Measurements from ENCODE around the gene NUDCD3. TPM values are rescaled to one million over a fixed set of nuclear protein-coding genes. Genes with fewer than 3 reads are reported as not detected.

NUDCD3 gene
- total RNA-seq, 1 experiment from 2014 or later = 117 TPM

DNA sequence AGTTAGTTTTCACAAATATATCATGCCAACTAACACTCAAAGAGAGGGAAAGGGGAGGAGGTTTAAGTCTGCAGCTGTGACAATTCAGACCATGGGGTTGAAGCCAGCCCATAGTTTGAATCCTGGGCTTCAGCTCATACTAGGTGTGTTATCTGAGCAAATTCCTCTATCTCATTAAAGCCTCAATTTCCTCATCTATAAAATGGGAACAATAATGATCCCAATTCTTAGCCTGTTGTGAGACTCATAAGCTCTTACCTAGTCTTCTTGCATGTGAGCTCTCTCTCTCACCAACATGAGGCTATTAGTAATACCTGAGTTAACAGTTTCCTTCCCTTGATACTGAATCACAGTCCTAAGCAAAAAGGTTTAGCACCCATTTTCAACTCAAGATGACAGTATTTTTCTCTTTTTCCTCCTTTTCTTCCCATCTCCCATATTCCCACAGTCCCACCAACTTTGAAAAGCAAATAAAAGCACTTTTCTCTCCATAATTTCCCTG, 49.8 kb downstream of the NUDCD3 start:
- BruUV-seq (replicated peaks) = no TSS peak
- TF ChIP-seq REST (IDR thresholded peaks at IDR 0.05; ENCODE audit: insufficient read depth in 1 of 2, low read depth in 2 of 2, low read length in 1 of 2) (no peak), SIN3A (IDR thresholded peaks at IDR 0.05; ENCODE audit: borderline replicate concordance, insufficient read depth, low read depth, low read length) (no peak), POLR2AphosphoS5 (IDR thresholded peaks at IDR 0.05; ENCODE audit: low read depth, low read length) (no peak), TCF7L2 (IDR thresholded peaks at IDR 0.05; ENCODE audit: low read depth, low read length) (no peak)
- TF ChIP-seq, protein P1, sequence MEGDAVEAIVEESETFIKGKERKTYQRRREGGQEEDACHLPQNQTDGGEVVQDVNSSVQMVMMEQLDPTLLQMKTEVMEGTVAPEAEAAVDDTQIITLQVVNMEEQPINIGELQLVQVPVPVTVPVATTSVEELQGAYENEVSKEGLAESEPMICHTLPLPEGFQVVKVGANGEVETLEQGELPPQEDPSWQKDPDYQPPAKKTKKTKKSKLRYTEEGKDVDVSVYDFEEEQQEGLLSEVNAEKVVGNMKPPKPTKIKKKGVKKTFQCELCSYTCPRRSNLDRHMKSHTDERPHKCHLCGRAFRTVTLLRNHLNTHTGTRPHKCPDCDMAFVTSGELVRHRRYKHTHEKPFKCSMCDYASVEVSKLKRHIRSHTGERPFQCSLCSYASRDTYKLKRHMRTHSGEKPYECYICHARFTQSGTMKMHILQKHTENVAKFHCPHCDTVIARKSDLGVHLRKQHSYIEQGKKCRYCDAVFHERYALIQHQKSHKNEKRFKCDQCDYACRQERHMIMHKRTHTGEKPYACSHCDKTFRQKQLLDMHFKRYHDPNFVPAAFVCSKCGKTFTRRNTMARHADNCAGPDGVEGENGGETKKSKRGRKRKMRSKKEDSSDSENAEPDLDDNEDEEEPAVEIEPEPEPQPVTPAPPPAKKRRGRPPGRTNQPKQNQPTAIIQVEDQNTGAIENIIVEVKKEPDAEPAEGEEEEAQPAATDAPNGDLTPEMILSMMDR (IDR thresholded peaks at IDR 0.05) = no peak
- no peak for ATAC-seq
- Histone ChIP-seq H3K27me3 (ENCODE audit: control insufficient read depth, insufficient read depth, low read length) (no peaks in the 10 kb centered on the region), H3K4me3 (ENCODE audit: low read depth in 2 of 2, low read length in 2 of 2) (no peak overlapping the region), H3K4me1 (ENCODE audit: control insufficient read depth, insufficient read depth, low read length) (no peaks in the 10 kb centered on the region), H3K36me3 (ENCODE audit: control insufficient read depth, insufficient read depth, low read length) (no peaks in the 10 kb centered on the region), H3K9me3 (ENCODE audit: control insufficient read depth, insufficient read depth, low read depth, low read length) (no peaks in the 10 kb centered on the region), H3K27ac (ENCODE audit: low read length) (no peak overlapping the region)
- ChIA-PET POLR2A (no interaction called here), CTCF (no interaction called here)
- intact Hi-C loops (cut with micrococcal nuclease; ENCODE audit: unreplicated experiment) (no loop called here), in situ Hi-C loops (cut with HindIII; ENCODE audit: low pct_unique_long_range_greater_than_20kb, low sequenced_read_pairs) (no loop called here)
- no peak for DNase-seq (ENCODE audit: low read depth, low spot score)

DNA sequence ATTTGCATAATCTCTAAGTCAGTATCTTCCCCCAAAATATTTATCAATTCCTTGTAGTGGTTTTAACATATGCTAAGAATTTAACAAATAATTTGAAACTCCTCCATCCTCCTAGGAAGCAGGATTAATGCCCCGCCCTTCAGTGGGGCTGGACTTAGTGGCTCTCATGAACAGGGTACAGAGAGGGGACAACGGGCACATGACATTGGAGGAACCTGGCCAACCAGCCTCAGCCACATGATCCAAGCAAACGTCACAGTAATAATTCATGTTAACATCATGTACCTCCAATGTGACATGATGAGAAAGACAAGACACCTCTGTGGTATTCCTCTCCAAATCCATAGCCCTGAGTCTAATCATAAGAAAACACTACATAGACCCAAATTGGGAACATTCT, 50.5 kb downstream of the NUDCD3 start:
- ChIA-PET POLR2A (no interaction called here), CTCF (no interaction called here)
- H3K36me3 ChIP-seq (ENCODE audit: control insufficient read depth, insufficient read depth, low read length) = no peaks in the 10 kb centered on the region
- no peak overlapping the region for H3K27ac ChIP-seq (ENCODE audit: low read length)
- no TSS peak for BruUV-seq (replicated peaks)
- intact Hi-C loops (cut with micrococcal nuclease; ENCODE audit: unreplicated experiment) (no loop called here), in situ Hi-C loops (cut with HindIII; ENCODE audit: low pct_unique_long_range_greater_than_20kb, low sequenced_read_pairs) (no loop called here)
- H3K27me3 ChIP-seq (ENCODE audit: control insufficient read depth, insufficient read depth, low read length) = no peaks in the 10 kb centered on the region
- no peaks in the 10 kb centered on the region for H3K9me3 ChIP-seq (ENCODE audit: control insufficient read depth, insufficient read depth, low read depth, low read length)
- no peak overlapping the region for H3K4me3 ChIP-seq (ENCODE audit: low read depth in 2 of 2, low read length in 2 of 2)
- H3K4me1 ChIP-seq (ENCODE audit: control insufficient read depth, insufficient read depth, low read length) = no peaks in the 10 kb centered on the region
- ATAC-seq = peak; percentile 32; the same call in 1 of the 2 replicates
- DNase-seq (ENCODE audit: low read depth, low spot score) = no peak
- TF ChIP-seq REST (IDR thresholded peaks at IDR 0.05; ENCODE audit: insufficient read depth in 1 of 2, low read depth in 2 of 2, low read length in 1 of 2) = no peak
